Loucy (cell line): ENCODE measurements around the gene PGA3.

Experiments used
- H2AFZ ChIP-seq: fragments of 200-600 bp; sonication (generic); 2 replicates; pipeline ENCODE4 v1.6.0; 2016; ENCODE audit warnings: antibody characterized with exemption, mild to moderate bottlenecking, low read length, moderate library complexity
- H3F3A ChIP-seq: fragments of 200-600 bp; 2 replicates; pipeline ENCODE4 v1.6.0; 2016; ENCODE audit warnings: antibody characterized with exemption, low read depth, mild to moderate bottlenecking
- H3K27me3 ChIP-seq: fragments of 200-600 bp; sonication (generic); 2 replicates; pipeline ENCODE4 v1.6.1; 2014; ENCODE audit warnings: low read length, mild to moderate bottlenecking; ENCODE audit not compliant: insufficient read depth, poor library complexity, severe bottlenecking
- H3K36me3 ChIP-seq: fragments of 200-600 bp; sonication (generic); 2 replicates; pipeline ENCODE4 v1.6.1; 2016; ENCODE audit warnings: low read length; ENCODE audit not compliant: insufficient read depth
- H3K4me1 ChIP-seq: fragments of 200-600 bp; sonication (generic); 2 replicates; pipeline ENCODE4 v1.5.1; 2014; ENCODE audit warnings: low read length, mild to moderate bottlenecking; ENCODE audit not compliant: insufficient read depth, poor library complexity, severe bottlenecking
- H3K4me2 ChIP-seq: fragments of 200-600 bp; sonication (generic); 2 replicates; pipeline ENCODE4 v1.6.0; 2014; ENCODE audit warnings: antibody characterized with exemption, low read length, low read depth, mild to moderate bottlenecking; ENCODE audit not compliant: poor library complexity, severe bottlenecking
- H3K4me3 ChIP-seq: fragments of 200-600 bp; sonication (generic); 2 replicates; pipeline ENCODE4 v1.5.1; 2014; ENCODE audit warnings: low read length, mild to moderate bottlenecking, mixed read lengths; ENCODE audit not compliant: poor library complexity, severe bottlenecking
- H3K79me2 ChIP-seq: fragments of 200-600 bp; sonication (generic); 2 replicates; pipeline ENCODE4 v1.6.1; 2014; ENCODE audit warnings: low read length; ENCODE audit not compliant: insufficient read depth
- H3K9ac ChIP-seq: fragments of 200-600 bp; sonication (generic); 2 replicates; pipeline ENCODE4 v1.6.0; 2014; ENCODE audit warnings: mild to moderate bottlenecking, low read depth, low read length, moderate library complexity; ENCODE audit not compliant: poor library complexity, severe bottlenecking
- H3K9me2 ChIP-seq: fragments of 200-600 bp; sonication (generic); replicated peaks from 2 replicates; pipeline ENCODE4 v1.6.1; 2016; ENCODE audit warnings: low read depth, low read length, mixed read lengths
- H3K9me3 ChIP-seq: fragments of 200-600 bp; sonication (generic); 2 replicates; pipeline ENCODE4 v1.6.1; 2014; ENCODE audit warnings: mild to moderate bottlenecking, antibody characterized with exemption, low read length, low read depth; ENCODE audit not compliant: insufficient read depth
- H4K20me1 ChIP-seq: fragments of 200-600 bp; sonication (generic); 2 replicates; pipeline ENCODE4 v1.6.0; 2014; ENCODE audit warnings: antibody characterized with exemption, low read length, mild to moderate bottlenecking; ENCODE audit not compliant: insufficient read depth, poor library complexity, severe bottlenecking
- CTCF ChIP-seq: fragments of 200-600 bp; sonication (generic); conservative IDR thresholded peaks from 2 replicates; pipeline ENCODE4 v1.5.1; 2014; ENCODE audit warnings: mild to moderate bottlenecking, antibody characterized with exemption, low read length
- EZH2phosphoT487 ChIP-seq: fragments of 200-600 bp; IDR thresholded peaks from 2 replicates; pipeline ENCODE4 v1.6.1; 2018; ENCODE audit warnings: antibody characterized with exemption, mild to moderate bottlenecking, moderate library complexity, borderline replicate concordance

The PGA3 gene

DNA sequence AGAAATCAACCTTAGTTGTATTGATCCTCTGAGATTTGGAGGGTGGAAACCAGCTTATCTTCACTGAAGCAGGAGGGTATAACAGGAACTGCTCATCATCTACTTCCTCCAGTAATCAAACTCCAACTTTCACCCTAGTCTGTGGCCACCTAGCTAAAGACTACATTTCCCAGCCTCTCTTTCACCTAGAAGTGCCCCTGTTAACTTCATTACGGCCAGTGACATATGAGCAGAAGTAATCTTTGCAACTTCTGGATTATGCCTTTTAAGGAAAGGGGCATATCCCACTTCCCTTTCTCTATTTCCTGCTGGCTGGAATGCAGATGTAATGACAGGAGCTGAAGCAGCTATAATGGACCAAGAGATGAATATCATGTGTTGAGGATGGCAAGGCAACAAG is 34.5 kb upstream of the PGA3 start:
- peaks cover 11% of the 10 kb centered on the region for H3K4me1 ChIP-seq
- no peak overlapping the region for H3K9ac ChIP-seq
- no peaks in the 10 kb centered on the region for H3K79me2 ChIP-seq
- no peaks in the 10 kb centered on the region for H3K27me3 ChIP-seq
- TF ChIP-seq CTCF (no peak), EZH2phosphoT487 (no peak)
- H3K36me3 ChIP-seq: no peaks in the 10 kb centered on the region
- no peaks in the 10 kb centered on the region for H3F3A ChIP-seq
- H3K9me3 ChIP-seq: no peaks in the 10 kb centered on the region
- no peak overlapping the region for H3K4me3 ChIP-seq
- H2AFZ ChIP-seq: peak overlapping the region; percentile 44; the same call in 1 of the 2 replicates
- H3K4me2 ChIP-seq: no peak overlapping the region
- H4K20me1 ChIP-seq: no peaks in the 10 kb centered on the region
- H3K9me2 ChIP-seq: no peaks in the 10 kb centered on the region

DNA sequence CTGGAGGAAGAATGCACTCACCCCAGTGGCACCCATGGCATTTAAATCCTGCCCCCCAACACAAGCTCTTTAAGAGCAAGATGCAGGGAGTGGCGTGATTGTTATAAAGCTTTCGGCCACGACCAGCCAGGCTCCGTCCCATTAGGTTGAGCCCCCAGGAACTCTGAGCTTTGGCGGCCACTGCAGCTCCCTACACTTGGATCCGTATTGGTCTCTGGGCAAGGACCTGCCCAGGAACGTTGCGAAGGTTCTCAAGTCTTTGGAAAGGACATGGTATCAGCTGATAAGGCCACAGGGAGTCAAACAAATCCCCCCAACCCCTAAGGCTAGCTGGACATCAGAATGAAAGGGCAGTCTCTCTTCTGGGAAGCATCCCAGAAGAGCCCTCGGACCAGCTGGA is 32.7 kb upstream of the PGA3 start:
- no peaks in the 10 kb centered on the region for H4K20me1 ChIP-seq
- H3K4me2 ChIP-seq: no peak overlapping the region
- H3K9me2 ChIP-seq: no peaks in the 10 kb centered on the region
- H3K9me3 ChIP-seq: no peaks in the 10 kb centered on the region
- TF ChIP-seq EZH2phosphoT487 (no peak), CTCF (no peak)
- no peak overlapping the region for H3K9ac ChIP-seq
- H3K27me3 ChIP-seq: no peaks in the 10 kb centered on the region
- H3K79me2 ChIP-seq: no peaks in the 10 kb centered on the region
- H3F3A ChIP-seq: no peaks in the 10 kb centered on the region
- H2AFZ ChIP-seq: no peak overlapping the region
- H3K4me1 ChIP-seq: peaks cover 11% of the 10 kb centered on the region
- H3K4me3 ChIP-seq: no peak overlapping the region
- no peaks in the 10 kb centered on the region for H3K36me3 ChIP-seq

DNA sequence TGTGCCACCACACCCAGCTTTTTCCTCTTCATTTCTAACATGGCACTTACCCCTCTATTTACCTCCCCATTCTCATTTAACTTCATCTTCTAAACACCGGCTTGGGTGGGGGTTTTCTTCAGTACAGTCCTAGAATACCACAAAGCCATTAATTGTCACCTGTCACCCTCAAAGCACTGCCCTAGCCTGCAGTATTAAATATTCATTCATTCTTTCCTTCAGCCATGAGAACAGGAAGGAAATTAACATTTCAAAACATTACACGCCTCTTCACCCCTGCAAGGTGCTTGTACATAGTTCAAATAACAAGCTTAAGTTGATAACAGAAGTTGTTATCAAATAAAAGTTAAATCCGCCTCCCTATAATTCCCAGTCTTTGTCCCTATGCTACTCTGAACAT is 31.4 kb upstream of the PGA3 start:
- H3F3A ChIP-seq: no peaks in the 10 kb centered on the region
- H3K9me2 ChIP-seq: no peaks in the 10 kb centered on the region
- TF ChIP-seq CTCF (no peak), EZH2phosphoT487 (no peak)
- no peaks in the 10 kb centered on the region for H4K20me1 ChIP-seq
- no peak overlapping the region for H3K4me2 ChIP-seq
- H2AFZ ChIP-seq: no peak overlapping the region
- no peaks in the 10 kb centered on the region for H3K79me2 ChIP-seq
- H3K9ac ChIP-seq: no peak overlapping the region
- H3K27me3 ChIP-seq: no peaks in the 10 kb centered on the region
- H3K4me1 ChIP-seq: peaks cover 11% of the 10 kb centered on the region
- H3K36me3 ChIP-seq: no peaks in the 10 kb centered on the region
- no peak overlapping the region for H3K4me3 ChIP-seq
- no peaks in the 10 kb centered on the region for H3K9me3 ChIP-seq
